NCI-H82 treated with DMSO at 0.1 percent for 48 hours (cell line): ENCODE results near the gene GNG11.

ENCODE experiments used
- DNase-seq: peaks from one replicate; lab custom pipeline; 2025; ENCODE audit not compliant: unreplicated experiment; lab: John Stamatoyannopoulos, UW

The GNG11 gene

DNA sequence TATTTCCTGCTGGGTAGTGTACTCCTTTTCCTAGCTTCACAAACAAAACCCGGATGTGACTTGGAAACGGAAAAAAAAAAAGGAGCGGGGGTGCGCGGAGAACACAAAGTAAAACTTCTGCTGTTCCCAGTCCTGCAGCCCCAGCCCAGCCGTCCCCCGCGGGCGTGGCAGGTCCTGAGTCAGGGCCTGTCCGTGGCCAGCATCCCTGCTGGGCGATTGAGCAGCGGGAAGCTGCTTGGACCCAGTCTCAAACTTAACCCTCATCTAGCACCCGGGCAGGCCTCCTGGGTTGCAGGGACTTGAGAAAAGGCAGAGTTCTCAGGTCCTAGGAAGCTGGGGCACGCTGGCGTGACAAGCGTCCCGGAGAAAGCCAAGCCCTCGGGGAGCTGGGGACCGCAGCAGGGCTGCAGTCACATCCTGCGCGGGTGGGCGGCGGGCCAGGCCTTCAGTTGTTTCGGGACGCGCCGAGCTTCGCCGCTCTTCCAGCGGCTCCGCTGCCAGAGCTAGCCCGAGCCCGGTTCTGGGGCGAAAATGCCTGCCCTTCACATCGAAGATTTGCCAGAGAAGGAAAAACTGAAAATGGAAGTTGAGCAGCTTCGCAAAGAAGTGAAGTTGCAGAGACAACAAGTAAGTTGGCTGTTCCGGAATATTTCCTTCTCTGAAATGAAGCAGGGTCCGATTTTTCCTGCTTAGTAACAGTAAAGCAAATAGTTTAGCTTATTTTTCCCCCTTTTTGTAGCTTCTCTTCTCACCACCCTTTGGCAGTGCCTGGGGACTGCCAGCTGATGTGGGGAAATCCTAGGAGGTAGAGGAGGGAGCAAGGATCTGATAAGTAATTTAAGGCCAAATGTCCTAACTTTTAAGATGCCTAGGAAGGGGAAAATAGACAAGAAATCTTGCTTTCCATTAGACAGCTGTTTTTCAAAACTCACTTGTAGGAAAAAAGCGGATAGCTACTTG is at the start of gene GNG11:
GNG11 (plus strand) TSS at position 129 of the 960 bp plus-strand sequence; CDS start at position 532, 403 bp downstream.
- no peak for DNase-seq

DNA sequence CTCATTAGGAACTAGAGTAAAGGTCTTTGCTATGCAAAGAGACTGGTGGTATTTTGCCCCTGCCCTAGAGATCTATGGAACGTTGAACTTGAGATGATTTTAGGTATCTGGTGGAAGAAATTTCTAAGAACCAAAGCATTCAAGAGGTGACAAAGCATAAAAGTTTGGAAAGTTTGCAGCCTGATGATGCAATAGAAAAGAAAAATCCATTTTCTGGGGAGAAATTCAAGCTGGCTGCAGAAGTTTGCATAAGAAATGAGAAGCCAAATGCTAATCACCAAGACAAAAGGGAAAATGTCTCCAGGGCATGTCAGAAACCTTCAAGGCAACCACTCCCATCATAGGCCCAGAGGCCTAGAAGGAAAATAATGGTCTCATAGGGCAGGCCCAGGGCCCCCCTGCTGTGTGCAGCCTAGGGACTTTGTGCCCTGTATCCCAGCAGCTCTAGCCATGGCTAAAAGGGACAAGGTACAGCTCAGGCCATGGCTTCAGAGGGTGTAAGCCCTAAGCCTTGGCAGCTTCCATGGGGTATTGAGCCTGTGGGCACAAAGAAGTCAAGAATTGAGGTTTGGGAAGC is 47.4 kb upstream of the GNG11 start:
- no peak for DNase-seq

DNA sequence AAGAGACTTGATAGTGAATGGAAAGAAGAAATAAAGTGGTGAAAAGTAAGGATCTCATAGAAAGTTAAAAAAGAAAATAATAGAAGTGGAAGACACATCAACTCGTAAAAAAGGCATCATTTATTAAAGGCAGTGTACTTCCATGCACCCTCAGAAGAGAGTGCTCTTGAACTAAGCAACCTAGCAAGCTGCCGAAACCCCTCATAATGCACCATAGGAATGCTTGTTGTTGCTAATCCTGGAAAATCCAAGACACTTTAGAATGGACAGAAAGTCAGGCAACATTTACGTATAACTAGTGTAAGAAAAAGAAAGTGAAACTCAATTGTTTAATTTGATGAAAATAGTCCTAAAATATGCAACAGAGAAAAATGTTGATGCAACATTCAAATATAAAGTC is 43.8 kb upstream of the GNG11 start:
- no peak for DNase-seq

DNA sequence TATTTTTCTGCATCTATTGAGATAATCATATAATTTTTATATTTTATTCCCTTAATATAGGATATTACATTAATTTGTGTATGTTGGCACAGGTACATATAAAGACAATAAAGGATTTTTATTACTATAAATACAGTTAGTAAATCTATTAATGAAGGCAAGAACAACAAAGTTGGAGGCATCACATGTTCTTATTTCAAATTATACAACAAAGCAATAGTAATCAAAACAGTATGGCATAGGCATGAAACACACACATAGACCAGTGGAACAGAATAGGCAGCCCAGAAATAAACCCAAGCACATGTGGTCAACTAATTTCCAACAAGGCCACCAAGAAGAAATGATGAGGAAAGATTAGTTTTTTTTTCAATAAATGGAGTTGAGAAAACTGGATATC is 42.2 kb upstream of the GNG11 start:
- DNase-seq, result no peak

DNA sequence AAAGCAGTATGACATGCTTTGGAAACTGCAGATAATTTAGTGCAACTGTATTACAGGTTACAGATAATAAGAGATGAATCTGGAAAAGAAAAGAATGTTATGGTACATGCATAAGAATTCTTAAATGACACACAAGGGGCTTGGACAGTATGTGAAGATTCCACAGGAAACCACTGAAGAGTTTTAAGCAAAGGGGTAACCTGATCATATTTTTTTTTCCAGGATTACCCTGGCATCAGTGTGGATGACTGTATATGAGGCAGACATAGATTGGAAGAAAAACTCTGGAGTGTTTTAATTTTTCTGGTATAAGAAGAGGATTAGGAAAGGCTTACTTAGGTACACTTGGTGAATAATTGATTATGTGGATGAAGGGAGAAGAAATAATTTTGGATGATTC is 39.1 kb upstream of the GNG11 start:
- DNase-seq, result no peak

DNA sequence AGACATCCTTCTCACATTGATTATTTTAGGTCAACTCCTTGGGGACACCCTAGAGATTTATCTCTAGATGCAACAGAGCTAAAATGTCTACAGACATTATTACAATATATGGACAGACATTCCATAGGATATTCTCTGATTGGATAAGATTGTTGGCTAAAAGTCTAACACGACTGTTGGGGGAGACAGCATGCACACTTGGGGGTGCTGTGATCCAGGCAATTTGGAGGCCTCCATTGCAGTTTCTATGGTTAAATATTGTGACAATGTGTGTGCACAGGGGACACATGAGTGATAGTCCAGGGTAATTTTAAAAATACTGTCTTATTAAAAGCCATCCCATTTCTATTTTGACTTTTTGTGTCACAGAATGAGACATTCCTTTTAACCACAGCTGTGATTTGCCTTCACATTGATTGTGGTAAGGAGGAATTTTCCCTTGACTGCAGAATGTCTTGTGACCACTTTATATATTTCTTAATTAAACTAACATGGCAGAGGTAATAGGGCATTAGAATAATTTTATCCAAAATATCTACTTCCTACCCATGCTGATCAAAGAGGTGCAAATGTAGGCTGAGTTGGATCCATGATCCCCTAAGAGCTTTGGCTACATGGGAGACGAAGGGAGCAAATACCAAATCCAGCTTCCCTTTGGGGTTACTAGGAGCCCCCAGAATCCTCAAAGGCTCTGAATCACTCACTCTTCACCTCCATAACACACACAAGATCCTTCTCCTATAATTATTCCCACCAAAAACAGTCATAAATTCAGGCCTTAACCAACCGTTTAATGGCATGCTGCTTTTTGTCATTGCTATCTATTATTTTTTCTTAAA is 38.2 kb upstream of the GNG11 start:
- no peak for DNase-seq

DNA sequence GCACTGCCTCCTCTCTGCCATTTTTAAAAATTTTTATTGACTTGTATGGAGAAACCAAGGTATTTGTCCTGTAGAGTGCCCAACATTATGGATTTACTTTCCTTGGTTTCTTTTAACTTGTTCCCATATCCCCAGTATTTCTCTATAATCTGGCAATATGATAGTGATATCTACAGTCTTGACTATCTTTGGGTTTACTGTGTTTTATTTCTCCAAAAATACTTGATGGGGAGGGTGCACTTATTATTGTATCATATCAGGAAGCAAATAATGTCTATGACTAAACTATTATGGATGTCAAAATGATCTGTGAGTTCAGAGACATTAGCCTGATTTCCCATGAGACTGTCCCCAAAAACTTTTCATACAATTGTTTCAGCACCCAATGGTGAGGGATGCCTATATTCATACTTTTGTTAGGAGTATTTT is 37.6 kb upstream of the GNG11 start:
- DNase-seq, result no peak

DNA sequence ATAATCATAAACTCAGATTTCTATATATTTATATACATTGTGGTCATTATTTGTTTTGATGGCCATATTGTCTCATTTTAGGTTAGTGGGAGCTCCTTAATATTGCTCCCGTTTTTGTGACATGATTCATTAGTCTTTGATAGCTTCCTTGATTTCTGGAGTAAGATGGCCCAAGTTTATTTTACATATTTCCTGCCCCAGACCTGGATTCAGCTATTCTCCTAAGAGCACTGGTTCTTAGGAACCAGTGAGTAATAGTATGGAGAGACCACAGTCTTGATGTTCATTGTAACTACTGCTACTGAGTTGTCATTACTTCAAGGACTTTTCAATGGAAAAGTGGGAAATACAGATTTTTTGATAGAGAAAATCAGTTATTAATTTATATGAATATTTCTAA is 37.0 kb upstream of the GNG11 start:
- no peak for DNase-seq

DNA sequence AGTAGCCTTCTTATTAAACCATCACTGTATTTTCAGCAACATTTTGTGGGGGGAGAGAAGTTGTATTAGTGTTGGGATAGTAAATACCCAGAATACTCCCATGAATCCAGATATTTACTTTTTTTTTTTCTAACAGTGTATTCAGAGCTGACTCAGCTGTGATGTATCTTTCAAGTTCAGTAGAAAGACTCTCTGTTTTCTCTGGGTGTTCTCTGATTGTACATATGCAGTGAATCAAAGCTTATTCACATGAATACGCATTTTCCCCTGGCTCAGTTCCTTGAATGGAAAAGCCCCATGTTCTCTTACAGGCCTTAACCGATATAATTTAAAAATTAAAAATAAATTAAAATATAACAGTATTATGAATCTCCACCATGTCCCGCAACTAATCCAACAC is 32.3 kb upstream of the GNG11 start:
- no peak for DNase-seq

DNA sequence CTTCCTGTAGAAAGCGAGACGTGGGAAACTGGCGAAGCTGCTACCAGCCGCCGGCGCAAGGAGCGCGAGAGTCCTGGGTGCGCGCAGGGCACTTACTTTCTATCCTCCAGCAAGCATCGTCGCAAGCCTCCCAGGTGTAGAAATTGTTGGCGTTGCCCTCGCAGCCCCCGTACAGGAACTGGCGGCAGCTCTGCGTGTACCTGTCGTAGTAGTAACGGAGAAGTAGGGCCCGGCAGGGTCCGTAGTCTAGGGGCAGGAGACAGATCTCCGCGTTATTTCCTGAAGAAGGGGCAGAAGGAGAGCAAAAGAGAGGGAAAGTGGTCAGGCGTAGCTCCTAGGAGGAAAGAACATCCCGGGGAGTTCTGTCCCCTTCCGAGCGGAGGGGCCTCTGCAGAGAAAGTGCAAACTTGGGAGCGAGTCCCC is 31.5 kb upstream of the GNG11 start:
- no peak for DNase-seq

DNA sequence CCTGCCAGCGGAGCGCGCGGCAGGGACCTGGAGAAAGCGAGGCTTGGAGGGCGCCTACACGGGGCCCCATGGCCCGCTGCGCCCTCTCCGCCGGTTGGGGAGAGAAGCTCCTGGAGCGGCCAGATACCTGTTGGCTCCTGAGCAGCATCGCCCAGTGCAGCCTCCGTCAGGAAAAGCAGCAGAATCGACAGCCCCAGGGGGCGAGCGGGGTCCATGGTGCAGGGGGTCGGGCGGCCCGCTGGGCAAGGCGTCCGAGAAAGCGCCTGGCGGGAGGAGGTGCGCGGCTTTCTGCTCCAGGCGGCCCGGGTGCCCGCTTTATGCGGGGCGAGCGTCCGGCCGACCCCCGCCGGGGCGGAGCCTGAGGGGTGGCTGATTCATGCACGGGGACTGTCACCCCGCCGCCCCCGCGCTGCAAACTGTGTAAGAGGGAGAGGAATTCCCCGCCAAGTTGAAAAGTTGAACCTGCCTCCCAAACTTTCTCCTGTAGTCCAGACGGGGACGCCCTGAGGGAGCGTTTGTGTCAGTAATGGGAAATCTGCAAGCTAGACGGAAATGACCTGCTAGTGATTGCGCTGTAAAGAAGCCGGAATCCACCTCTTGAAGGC is 31.0 kb upstream of the GNG11 start, which contains the start of gene TFPI2:
TFPI2 (minus strand) TSS at position 290 of the 605 bp plus-strand sequence; CDS start at position 215, 75 bp downstream.
- no peak for DNase-seq

DNA sequence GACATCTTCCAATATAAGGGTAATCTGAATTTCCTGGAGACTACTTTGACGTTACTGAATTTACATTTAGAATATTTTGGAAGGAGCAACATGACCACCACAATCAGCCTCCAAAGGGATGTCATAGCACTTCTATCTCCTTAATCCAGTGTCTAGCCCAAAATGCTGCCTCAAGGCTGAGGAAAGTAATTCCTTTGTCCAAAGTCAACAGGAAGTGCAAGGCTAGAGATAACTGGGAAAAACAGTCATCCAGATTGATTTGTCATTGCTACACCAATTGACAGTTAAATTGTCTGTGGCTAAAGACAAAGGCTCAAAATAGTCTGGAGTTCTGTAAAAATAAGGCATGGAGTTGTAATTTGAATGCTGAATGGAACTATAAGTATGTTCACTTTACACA is 27.1 kb upstream of the GNG11 start:
- no peak for DNase-seq

DNA sequence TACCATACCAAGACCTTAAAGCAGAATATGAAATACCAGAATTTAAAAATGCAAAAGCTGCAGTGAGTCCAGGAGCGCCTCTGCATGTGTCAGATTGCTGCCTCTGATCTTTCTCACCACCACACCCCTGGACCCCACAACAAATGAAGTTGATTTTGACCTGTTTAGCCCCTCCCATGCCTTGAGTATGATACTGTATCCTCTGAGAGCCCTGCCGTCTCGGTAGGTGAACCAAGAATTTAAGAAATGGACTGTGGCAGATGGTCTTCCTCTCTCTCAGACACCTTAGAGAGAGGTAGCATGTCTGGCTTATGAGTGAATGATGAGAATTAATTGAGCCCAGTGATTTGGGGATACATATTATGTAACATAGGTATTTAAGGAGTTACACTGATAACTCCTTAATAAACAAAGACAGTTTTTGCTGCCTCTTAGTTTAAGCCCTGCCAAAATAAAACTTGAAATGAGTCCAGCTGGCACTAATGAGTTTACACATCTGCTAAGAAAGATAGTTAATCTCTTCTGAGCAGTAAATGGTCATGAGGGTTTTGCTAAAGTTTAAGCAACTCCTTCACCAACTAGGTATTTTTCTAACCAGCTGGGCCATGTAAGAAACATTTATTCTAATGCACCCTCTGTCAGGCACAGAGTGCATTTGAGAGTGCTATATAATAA is 26.4 kb upstream of the GNG11 start:
- peak; percentile 96 for DNase-seq

DNA sequence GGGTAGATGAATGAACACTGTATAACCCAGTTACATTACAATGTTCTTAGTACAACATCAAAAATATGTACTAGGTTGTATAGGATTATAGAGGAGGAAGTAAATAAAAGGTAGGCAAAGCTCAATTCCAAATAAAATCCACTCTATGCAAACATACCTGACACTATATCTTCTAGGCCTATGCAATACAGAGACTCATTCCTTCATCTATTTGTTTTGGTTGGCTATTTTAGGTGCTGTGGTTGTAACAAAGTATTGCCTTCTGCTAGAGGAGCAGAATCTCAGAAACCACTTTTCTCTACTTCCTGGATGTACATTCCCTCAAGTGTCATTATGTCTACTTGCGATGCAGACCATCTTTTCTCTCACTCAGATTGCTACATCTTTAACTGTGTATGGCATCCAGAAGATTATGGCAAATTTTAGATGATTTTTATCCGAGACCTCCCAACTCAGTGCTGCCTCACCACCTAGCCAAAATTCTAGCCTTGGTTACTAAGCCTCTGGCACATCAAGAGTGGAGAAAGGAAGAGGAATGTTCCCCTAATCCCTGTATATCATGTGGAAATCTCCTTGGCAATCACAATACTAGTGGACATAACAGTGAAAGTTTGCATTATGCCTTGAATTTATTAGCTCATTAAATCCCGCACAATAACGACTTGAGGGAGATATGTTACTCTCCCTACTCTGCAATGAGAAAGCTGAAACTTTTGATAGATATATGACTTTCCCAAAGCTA is 25.5 kb upstream of the GNG11 start:
- peak; percentile 89 for DNase-seq

DNA sequence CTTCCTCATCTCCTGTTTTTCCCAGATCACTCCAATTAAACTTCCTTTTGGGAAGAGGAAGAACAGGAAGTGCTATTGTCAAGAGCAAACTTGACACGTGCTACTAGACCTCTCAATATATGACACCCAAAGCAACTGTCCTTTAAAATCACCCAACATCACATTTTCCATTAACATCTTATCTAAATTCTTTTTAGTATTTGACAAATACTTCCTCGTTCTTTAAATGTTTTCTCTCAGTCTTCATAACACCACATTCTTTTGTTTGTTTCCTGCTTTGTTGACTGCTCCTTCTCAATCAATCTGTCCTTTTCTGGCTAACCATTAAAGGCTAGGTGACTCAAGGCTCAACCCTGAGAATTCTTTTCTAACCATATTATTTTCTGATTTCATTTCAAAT is 23.9 kb upstream of the GNG11 start:
- no peak for DNase-seq

DNA sequence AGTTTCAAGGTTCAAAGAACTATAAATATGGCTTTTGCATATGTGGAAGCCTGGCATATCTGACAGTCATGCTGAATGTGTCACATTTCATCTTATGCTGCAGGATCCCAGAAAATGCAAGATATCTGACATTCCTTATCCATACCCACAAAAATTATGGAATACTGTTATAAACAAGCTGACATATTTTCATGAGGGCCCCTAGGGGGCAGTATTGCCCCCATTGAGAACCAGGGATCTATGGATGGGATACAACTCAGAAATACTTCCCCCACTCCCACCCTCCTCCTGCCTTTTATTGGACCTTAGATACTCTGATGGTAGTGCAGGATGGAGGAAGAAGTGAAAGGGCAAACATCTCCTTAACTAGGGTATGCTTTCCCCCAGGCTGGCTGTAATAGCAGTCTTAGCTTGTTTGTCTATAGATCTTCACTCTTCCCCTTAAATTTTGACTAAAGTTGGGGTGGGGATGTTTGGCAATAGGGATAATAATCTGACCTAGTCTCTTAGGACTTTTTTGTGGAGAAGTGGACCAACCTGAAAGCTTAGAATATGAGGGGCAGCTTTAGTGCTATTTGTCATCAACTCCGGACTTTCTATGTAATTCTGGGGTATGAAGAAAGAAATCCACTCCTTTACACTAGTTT is 18.6 kb upstream of the GNG11 start:
- DNase-seq, result peak; percentile 32

DNA sequence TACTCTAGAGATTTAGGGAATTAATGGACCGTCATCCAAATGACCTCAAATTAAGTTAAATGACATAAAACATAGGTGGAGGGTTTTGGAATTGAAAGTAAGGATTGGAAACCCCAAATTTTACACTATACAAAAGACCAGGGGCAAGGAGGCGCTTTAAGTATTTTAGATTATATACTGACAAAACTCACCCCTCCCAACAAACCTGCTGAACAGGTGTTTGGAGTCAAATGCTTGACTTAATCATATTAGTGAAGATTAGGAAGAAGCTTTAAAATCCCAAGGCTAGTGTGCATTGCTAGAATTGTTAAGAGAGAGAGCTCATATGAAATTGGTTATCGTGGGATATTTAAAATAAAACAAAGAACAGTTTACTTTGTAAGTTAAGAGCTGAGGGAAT is 15.3 kb upstream of the GNG11 start, which contains the start of gene GNGT1:
GNGT1 (plus strand) TSS at position 301 of the 400 bp plus-strand sequence. CDS start 180 bp downstream, outside the sequence.
- DNase-seq, result peak; percentile 87

DNA sequence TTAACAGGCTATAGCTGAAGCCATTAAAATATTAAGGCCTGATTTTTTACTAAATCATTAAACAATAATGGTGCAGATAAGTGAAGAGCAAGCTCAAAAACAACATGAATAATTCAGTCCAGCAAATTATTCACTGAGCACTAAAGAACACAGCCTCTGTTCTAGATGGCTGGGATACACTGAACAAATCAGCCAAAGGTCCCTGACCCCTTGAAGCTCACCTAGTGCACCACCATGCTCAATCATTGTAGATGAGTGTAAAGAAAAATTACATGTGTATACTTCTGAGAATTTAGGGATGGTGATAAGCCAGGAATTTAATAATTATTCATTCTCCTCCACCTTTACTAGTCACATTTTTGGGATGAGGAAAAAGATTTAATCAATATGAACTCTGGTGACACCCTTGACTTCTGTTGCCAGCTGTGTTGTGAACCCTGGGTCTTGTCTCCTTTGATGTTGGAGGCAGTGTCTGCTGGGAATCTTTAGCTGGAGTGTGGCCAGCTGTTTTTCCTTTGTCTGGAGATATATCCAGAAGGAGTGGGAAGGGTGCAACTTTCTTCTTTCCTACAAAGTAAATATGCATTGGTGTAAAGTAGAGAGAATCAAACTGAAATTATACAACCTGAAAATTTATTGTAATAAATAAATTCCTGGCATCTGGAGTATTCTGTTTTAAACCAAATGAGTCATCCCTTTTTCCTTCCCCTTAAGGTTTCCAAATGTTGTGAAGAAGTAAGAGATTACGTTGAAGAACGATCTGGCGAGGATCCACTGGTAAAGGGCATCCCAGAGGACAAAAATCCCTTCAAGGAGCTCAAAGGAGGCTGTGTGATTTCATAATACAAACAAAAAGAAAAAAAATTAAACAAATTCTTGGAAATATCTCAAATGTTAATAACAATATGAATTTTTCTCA is 11.2 kb upstream of the GNG11 start:
- no peak for DNase-seq
